ENCODE data around the gene ZBTB40. TPM values are rescaled to one million over a fixed set of nuclear protein-coding genes. Genes with fewer than 3 reads are reported as not detected.

The ZBTB40 gene
- total and polyA plus RNA-seq, 2 of the 13 experiments (the other 11 are each of a cell fraction or from before 2014, with no cell fraction given): 8.8 to 16.5 TPM

- in situ Hi-C loops (cut with HindIII; ENCODE audit: extremely low pct_ligation_motif_present, low pct_unique_long_range_greater_than_20kb): no loop called here
- no peak for ATAC-seq
- Histone ChIP-seq H3K9me3 (ENCODE audit: low read length) (no peaks in the 10 kb centered on the region), H3K27me3 (ENCODE audit: control insufficient read depth in 1 of 2, insufficient read depth in 2 of 2, low read length in 2 of 2) (no peaks in the 10 kb centered on the region; a peak in 1 of 5 replicates), H3K79me2 (ENCODE audit: insufficient read depth, low read length) (no peaks in the 10 kb centered on the region), H3K4me1 (ENCODE audit: insufficient read depth, low read length) (no peaks in the 10 kb centered on the region), H4K20me1 (ENCODE audit: insufficient read depth, low read length) (no peaks in the 10 kb centered on the region), H3K4me2 (ENCODE audit: low read depth, low read length) (no peak overlapping the region), H3K27ac (ENCODE audit: extremely low read length, insufficient read depth, low read length) (no peak overlapping the region), H3K4me3 (replicated peaks in 1 of 3; ENCODE audit: insufficient read depth in 1 of 3, low read depth in 2 of 3, low read length in 3 of 3) (no peak overlapping the region), H3K9ac (ENCODE audit: insufficient read depth, low read depth, low read length) (no peak overlapping the region), H3K36me3 (replicated peaks in 1 of 2; ENCODE audit: control insufficient read depth in 1 of 2, insufficient read depth in 2 of 2, low read length in 2 of 2) (no peaks in the 10 kb centered on the region), H2AFZ (ENCODE audit: low read length) (no peak overlapping the region)
- 100% methylated on average over 1 of the region's 6 CpGs for WGBS (ENCODE audit: low lambda C conversion rate)
- TF ChIP-seq IRX3 (CRISPR knock-in tag; IDR thresholded peaks at IDR 0.05; ENCODE audit: borderline replicate concordance, low read depth) (no peak), THYN1 (CRISPR knock-in tag; IDR thresholded peaks at IDR 0.05; ENCODE audit: borderline replicate concordance, low read depth) (no peak), RARG (CRISPR knock-in tag; IDR thresholded peaks at IDR 0.05; ENCODE audit: low read depth) (no peak), RXRB (CRISPR knock-in tag; IDR thresholded peaks at IDR 0.05; ENCODE audit: borderline replicate concordance) (no peak), FLYWCH1 (CRISPR knock-in tag; IDR thresholded peaks at IDR 0.05) (no peak), RBFOX2 (IDR thresholded peaks at IDR 0.05; ENCODE audit: low read depth, low read length) (no peak), ATF1 (CRISPR knock-in tag; IDR thresholded peaks at IDR 0.05) (no peak), NAIF1 (CRISPR knock-in tag; IDR thresholded peaks at IDR 0.05; ENCODE audit: borderline replicate concordance) (no peak), ZNF296 (CRISPR knock-in tag; conservative IDR thresholded peaks at IDR 0.05) (no peak), ZNF160 (CRISPR knock-in tag; IDR thresholded peaks at IDR 0.05) (no peak)
- no TSS peak for BruUV-seq (replicated peaks)
- POLR2A ChIA-PET: no interaction called here
- CTCF ChIA-PET (ENCODE audit: low intra/inter-chr PET ratio, low total read pairs): no interaction called here
- no peak for DNase-seq (ENCODE audit: low spot score)
- intact Hi-C loops (cut with micrococcal nuclease; ENCODE audit: unreplicated experiment): no loop called here
- no peak for FAIRE-seq
Observed at GRCh38 chr1:22535399-22535798, 83.7 kb downstream of the ZBTB40 start.

GRCh38 chr1:22536506-22536905, 84.9 kb downstream of the ZBTB40 start:
- DNase-seq (ENCODE audit: low spot score): no peak
- FAIRE-seq: no peak
- POLR2A ChIA-PET: no interaction called here
- TF ChIP-seq SALL2 (CRISPR knock-in tag; IDR thresholded peaks at IDR 0.05) (no peak), GPBP1L1 (CRISPR knock-in tag; IDR thresholded peaks at IDR 0.05) (no peak), GATAD2A (CRISPR knock-in tag; IDR thresholded peaks at IDR 0.05) (no peak), TIGD3 (CRISPR knock-in tag; IDR thresholded peaks at IDR 0.05; ENCODE audit: borderline replicate concordance) (no peak), ELF1 (CRISPR knock-in tag; IDR thresholded peaks at IDR 0.05) (no peak), STAT6 (CRISPR knock-in tag; IDR thresholded peaks at IDR 0.05; ENCODE audit: borderline replicate concordance) (no peak)

More at GRCh38 chr1:22536506-22536905, 84.9 kb downstream of the ZBTB40 start:
- H3K9ac ChIP-seq (ENCODE audit: insufficient read depth, low read depth, low read length): no peak overlapping the region
- H2AFZ ChIP-seq (ENCODE audit: low read length): no peak overlapping the region
- no peaks in the 10 kb centered on the region for H3K4me1 ChIP-seq (ENCODE audit: insufficient read depth, low read length)
- H3K27ac ChIP-seq (ENCODE audit: extremely low read length, insufficient read depth, low read length): no peak overlapping the region
- ATAC-seq: no peak
- intact Hi-C loops (cut with micrococcal nuclease; ENCODE audit: unreplicated experiment) (no loop called here), in situ Hi-C loops (cut with HindIII; ENCODE audit: extremely low pct_ligation_motif_present, low pct_unique_long_range_greater_than_20kb) (no loop called here)
- H3K27me3 ChIP-seq (ENCODE audit: control insufficient read depth in 1 of 2, insufficient read depth in 2 of 2, low read length in 2 of 2): no peaks in the 10 kb centered on the region; a peak in 1 of 5 replicates
- CTCF ChIA-PET (ENCODE audit: low intra/inter-chr PET ratio, low total read pairs): no interaction called here
- no peaks in the 10 kb centered on the region for H3K9me3 ChIP-seq (ENCODE audit: low read length)
- no peaks in the 10 kb centered on the region for H4K20me1 ChIP-seq (ENCODE audit: insufficient read depth, low read length)
- no peaks in the 10 kb centered on the region for H3K36me3 ChIP-seq (replicated peaks in 1 of 2; ENCODE audit: control insufficient read depth in 1 of 2, insufficient read depth in 2 of 2, low read length in 2 of 2)
- no peak overlapping the region for H3K4me3 ChIP-seq (replicated peaks in 1 of 3; ENCODE audit: insufficient read depth in 1 of 3, low read depth in 2 of 3, low read length in 3 of 3)
- H3K79me2 ChIP-seq (ENCODE audit: insufficient read depth, low read length): no peaks in the 10 kb centered on the region
- WGBS (ENCODE audit: low lambda C conversion rate): 63% methylated on average over 7 of the region's 7 CpGs
- no TSS peak for BruUV-seq (replicated peaks)
- no peak overlapping the region for H3K4me2 ChIP-seq (ENCODE audit: low read depth, low read length)

Data from HepG2 (cell line).